GM19328 (cell line): ENCODE data around the gene WDR41.
"Not testable (repeated sequence)": the region's sequence is repeated elsewhere in the genome, so short reads cannot be mapped to it uniquely, and the experiment has no call there.

ENCODE experiments used
- ATAC-seq: cut with Tn5 transposase; IDR thresholded peaks from one replicate; pipeline ENCODE4 v1.9.1; 2021; ENCODE audit warnings: mild to moderate bottlenecking, moderate library complexity; ENCODE audit not compliant: unreplicated experiment

The WDR41 gene

GRCh38 chr5:77409870-77410621 lies 82.1 kb downstream of the WDR41 start:
- no peak for ATAC-seq

DNA sequence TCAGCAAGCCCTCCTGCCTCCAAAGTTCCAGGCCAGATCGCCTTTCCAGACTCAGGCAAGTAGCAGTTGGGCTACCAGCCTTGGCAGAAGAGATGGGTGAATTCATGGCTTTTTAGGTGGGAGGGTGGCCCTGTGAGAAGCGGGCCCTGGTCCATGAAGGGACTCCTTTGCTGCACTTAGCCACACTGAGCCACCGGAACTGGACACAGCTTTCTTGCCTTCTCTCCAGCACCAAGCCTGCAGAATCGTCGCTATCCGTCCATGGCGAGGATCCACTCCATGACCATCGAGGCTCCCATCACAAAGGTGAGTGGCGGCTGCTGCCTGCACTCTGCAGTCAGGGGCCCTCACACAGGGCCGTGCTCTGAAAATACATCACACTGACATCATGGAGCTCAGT lies 85.0 kb downstream of the WDR41 start:
- no peak for ATAC-seq

DNA sequence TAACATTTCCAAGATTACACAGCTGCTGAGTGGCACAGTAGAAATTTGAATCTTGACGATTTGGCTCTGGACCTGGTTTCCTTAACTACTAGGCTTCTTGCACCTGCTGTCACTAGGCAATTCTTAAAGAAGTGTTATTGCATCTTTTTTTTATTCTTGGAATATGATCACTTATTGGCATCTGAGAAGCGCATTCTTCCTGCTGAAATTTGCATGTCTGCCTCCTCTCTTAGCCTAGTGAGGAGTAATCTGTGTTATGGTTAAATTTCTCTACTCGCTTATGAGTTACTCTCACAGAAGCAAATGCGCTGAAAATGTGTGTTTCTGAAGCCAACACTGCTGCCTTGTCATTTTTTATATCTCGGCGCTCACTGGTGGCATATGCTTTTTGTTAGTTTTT lies 89.3 kb downstream of the WDR41 start:
- ATAC-seq: no peak

DNA sequence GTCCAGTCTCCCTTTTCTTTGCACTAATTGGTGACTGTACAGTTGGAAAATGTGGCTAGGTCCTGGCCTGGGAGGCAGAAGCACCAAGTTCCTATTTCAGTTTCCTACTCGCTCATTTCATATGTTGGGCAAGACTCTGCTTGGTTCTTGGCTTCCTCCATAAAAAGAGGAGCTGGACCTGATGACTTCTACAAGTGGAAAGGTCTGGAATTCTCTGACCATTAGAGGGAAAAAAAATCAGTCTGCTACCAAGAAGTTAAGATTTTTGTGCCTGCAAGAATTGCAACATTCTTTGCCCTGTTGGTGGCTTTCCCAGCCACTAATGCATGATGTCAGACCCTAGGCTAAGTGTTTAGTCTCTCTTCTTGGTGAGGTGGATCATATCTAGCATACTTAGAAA lies 91.5 kb downstream of the WDR41 start:
- ATAC-seq: no peak

DNA sequence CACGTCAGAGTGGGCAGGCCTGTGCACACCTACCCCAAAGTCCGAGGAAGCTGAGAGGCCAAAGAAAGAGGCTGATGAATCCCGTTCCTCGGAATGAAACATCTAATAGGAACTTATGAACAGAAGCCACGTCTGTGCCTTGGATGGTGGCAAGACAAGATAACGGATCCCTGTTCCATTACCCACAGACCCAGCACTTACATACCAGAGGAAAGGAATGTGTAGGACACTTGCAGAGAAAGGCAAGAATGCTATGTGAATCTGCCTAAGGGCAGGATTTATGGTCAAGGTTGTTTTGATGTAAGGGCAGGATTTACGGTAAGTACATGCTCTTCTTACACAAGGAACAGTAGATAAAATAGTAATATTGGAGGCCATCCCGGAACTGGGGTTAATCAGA lies 93.2 kb downstream of the WDR41 start:
- no peak for ATAC-seq

GRCh38 chr5:77398458-77398857 lies 93.7 kb downstream of the WDR41 start:
- no peak for ATAC-seq

DNA sequence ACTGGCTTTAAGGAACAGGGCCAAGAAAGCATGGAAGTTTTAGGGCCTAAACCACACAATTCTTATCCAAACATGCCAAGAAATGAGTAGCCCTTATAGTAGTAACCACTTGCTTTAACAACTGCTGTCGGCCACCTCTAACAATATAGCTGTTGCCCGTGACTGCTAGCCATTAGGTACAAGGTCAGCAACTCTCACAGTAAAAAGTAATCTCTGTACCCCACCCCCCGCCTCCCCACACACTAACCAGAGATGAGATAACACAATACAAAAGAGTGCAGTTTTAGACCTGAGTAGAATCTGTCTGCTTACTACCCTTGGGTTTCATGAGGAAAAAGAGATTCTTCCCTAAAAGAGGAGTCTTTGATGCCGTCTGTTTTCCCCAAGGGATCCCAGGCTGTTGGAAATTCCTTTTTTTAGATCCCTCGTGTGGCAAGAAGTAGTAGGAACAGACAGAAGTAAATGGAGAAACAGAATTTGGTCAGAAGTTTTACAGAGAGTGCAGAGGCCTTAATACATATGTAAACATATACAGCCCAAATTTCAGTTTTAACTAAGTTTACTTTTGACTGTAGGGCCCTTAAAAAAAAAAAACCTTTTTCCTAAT lies 94.3 kb downstream of the WDR41 start:
- no peak for ATAC-seq

GRCh38 chr5:77396017-77396416 lies 96.1 kb downstream of the WDR41 start:
- no peak for ATAC-seq

- no peak for ATAC-seq
These were observed 97.9 kb downstream of the WDR41 start for GRCh38 chr5:77394064-77394715.

GRCh38 chr5:77391240-77391765 lies 100.8 kb downstream of the WDR41 start:
- no peak for ATAC-seq

GRCh38 chr5:77390795-77391194 lies 101.3 kb downstream of the WDR41 start:
- ATAC-seq: no peak

DNA sequence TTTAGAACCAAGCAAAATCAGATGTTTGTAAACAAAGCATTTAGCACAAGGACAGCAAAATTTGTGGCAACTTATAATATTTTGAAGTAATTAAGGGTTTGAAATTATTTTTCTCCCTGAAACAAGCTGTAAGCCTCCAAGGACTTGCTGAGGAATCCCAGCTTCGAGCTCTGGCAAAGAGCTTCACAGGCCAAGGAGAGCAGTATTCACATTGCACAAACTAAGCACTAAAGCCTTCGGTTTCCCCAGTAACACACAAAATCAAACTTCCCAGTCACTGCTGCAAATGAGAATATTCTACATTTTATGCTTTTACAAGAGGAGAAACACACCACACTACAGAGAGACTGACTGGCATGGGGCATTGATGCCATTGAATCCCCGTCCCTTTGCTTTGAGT lies 101.9 kb downstream of the WDR41 start:
- no peak for ATAC-seq

- no peak for ATAC-seq
These were observed 102.4 kb downstream of the WDR41 start for GRCh38 chr5:77389746-77390145.

- not testable (repeated sequence) for ATAC-seq
These were observed 105.8 kb downstream of the WDR41 start for GRCh38 chr5:77386340-77386739.

GRCh38 chr5:77383336-77383735 lies 108.8 kb downstream of the WDR41 start:
- ATAC-seq: not testable (repeated sequence)
